ENCODE data around the gene DMRT3.

DNA sequence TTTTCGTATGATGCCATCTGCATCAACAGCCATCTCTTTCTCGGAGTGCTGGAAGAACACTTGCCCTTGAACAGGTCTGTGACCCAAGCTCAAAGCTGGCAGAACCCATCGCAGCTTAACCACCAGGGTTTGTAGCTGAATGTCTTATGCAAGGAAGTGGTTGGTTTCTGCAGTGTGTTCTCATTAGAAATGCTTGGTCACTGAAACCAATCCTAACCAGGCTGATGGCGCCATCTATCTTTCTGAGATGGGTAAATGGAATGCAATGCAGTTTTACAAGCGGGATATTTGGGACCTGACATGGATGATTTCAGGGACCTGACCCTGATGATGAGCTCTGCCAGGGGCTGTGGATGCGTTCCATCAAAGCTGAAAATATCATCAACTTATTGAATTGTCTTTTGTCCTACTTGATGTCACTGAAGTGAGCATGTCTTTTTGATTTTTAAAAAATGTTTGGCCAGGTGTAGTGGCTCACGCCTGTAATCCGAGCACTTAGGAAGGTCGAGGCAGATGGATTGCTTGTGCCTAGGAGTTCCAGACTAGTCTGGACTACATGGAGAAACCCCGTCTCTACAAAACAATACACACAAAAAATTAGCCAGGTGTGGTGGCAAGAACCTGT lies 28.7 kb downstream of the DMRT3 start:
- TF ChIP-seq GATA2 (IDR thresholded peaks at IDR 0.05; ENCODE audit: low read depth, low read length): no peak
- TF ChIP-seq GATA3 (IDR thresholded peaks at IDR 0.05; ENCODE audit: low read depth, low read length): no peak
